ENCODE results near the gene TMEM19.

TMEM19 gene

GRCh38 chr12:71708658-71709057 lies 22.8 kb downstream of the TMEM19 start:
- no peaks in the 10 kb centered on the region for H3K4me1 Mint-ChIP-seq (ENCODE audit: low read depth)
- peaks cover 35% of the 10 kb centered on the region for H3K9me3 Mint-ChIP-seq
- H3K27ac Mint-ChIP-seq, result no peak overlapping the region
- intact Hi-C loops (cut with micrococcal nuclease), result no loop called here
- peaks cover 22% of the 10 kb centered on the region for H3K36me3 Mint-ChIP-seq (ENCODE audit: low read depth)
- no peak overlapping the region for H3K4me3 Mint-ChIP-seq
- H3K27me3 Mint-ChIP-seq, result no peaks in the 10 kb centered on the region

GRCh38 chr12:71710276-71711125 lies 24.6 kb downstream of the TMEM19 start:
- peaks cover 16% of the 10 kb centered on the region for H3K36me3 Mint-ChIP-seq (ENCODE audit: low read depth)
- peaks cover 52% of the 10 kb centered on the region for H3K9me3 Mint-ChIP-seq
- H3K4me1 Mint-ChIP-seq (ENCODE audit: low read depth), result no peaks in the 10 kb centered on the region
- intact Hi-C loops (cut with micrococcal nuclease), result no loop called here
- H3K27ac Mint-ChIP-seq, result no peak overlapping the region
- no peak overlapping the region for H3K4me3 Mint-ChIP-seq
- no peaks in the 10 kb centered on the region for H3K27me3 Mint-ChIP-seq

GRCh38 chr12:71718611-71719010 lies 32.7 kb downstream of the TMEM19 start:
- H3K4me1 Mint-ChIP-seq (ENCODE audit: low read depth), result no peaks in the 10 kb centered on the region
- no peak overlapping the region for H3K4me3 Mint-ChIP-seq
- intact Hi-C loops (cut with micrococcal nuclease), result no loop called here
- no peaks in the 10 kb centered on the region for H3K27me3 Mint-ChIP-seq
- H3K27ac Mint-ChIP-seq, result no peak overlapping the region
- peaks cover 26% of the 10 kb centered on the region for H3K9me3 Mint-ChIP-seq
- no peaks in the 10 kb centered on the region for H3K36me3 Mint-ChIP-seq (ENCODE audit: low read depth)

GRCh38 chr12:71719647-71720370 lies 33.9 kb downstream of the TMEM19 start:
- no peaks in the 10 kb centered on the region for H3K27me3 Mint-ChIP-seq
- no peaks in the 10 kb centered on the region for H3K4me1 Mint-ChIP-seq (ENCODE audit: low read depth)
- intact Hi-C loops (cut with micrococcal nuclease), result no loop called here
- no peaks in the 10 kb centered on the region for H3K36me3 Mint-ChIP-seq (ENCODE audit: low read depth)
- no peak overlapping the region for H3K27ac Mint-ChIP-seq
- H3K4me3 Mint-ChIP-seq, result no peak overlapping the region
- peaks cover 15% of the 10 kb centered on the region for H3K9me3 Mint-ChIP-seq

GRCh38 chr12:71721783-71722505 lies 36.1 kb downstream of the TMEM19 start:
- H3K27ac Mint-ChIP-seq, result no peak overlapping the region
- H3K4me3 Mint-ChIP-seq, result no peak overlapping the region
- H3K9me3 Mint-ChIP-seq, result no peaks in the 10 kb centered on the region
- H3K27me3 Mint-ChIP-seq, result no peaks in the 10 kb centered on the region
- no peaks in the 10 kb centered on the region for H3K36me3 Mint-ChIP-seq (ENCODE audit: low read depth)
- intact Hi-C loops (cut with micrococcal nuclease), result no loop called here
- H3K4me1 Mint-ChIP-seq (ENCODE audit: low read depth), result no peaks in the 10 kb centered on the region

DNA sequence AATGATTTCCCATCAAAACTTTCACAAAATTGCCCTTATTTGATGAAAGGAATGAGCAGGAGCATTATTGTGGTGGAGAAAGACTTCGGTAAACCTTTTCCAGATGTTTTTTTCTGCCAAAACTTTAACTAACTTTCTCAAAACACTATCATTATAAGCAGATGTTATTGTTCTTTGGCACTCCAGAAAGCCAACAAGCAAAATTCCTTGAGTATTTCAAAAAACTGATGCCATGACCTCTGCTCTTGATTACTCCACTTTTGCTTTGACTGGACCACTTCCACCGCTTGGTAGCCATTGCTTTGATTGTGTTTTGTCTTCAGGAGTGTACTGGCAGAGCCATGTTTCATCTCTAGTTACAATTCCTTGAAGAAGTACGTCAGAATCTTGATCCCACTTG lies 39.1 kb downstream of the TMEM19 start:
- no peaks in the 10 kb centered on the region for H3K27me3 Mint-ChIP-seq
- no peak overlapping the region for H3K27ac Mint-ChIP-seq
- no peaks in the 10 kb centered on the region for H3K4me1 Mint-ChIP-seq (ENCODE audit: low read depth)
- no peaks in the 10 kb centered on the region for H3K36me3 Mint-ChIP-seq (ENCODE audit: low read depth)
- H3K4me3 Mint-ChIP-seq, result no peak overlapping the region
- no peaks in the 10 kb centered on the region for H3K9me3 Mint-ChIP-seq
- intact Hi-C loops (cut with micrococcal nuclease), result no loop called here

DNA sequence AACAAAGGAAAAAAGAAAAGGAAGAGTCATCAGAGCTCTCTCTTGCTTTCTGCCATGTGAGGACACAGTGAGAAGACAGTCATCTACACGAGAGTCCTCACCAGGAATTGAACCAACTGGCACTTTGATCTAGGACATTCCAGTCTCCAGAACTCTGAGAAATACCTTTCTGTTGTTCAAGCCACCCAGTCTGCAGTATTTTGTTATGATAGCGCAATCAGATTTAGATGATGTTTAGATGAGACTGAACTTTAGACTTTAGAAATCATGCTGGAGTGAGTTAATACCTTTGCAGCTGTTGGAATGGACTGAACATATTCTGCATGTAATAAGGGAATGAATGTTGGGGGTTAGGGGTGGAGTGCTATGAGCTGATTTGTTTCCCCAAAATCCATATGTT lies 40.7 kb downstream of the TMEM19 start:
- Mint-ChIP-seq H3K27me3 (no peaks in the 10 kb centered on the region), H3K36me3 (ENCODE audit: low read depth) (no peaks in the 10 kb centered on the region), H3K27ac (no peak overlapping the region), H3K4me3 (no peak overlapping the region), H3K4me1 (ENCODE audit: low read depth) (no peaks in the 10 kb centered on the region), H3K9me3 (no peaks in the 10 kb centered on the region)
- intact Hi-C loops (cut with micrococcal nuclease), result no loop called here

DNA sequence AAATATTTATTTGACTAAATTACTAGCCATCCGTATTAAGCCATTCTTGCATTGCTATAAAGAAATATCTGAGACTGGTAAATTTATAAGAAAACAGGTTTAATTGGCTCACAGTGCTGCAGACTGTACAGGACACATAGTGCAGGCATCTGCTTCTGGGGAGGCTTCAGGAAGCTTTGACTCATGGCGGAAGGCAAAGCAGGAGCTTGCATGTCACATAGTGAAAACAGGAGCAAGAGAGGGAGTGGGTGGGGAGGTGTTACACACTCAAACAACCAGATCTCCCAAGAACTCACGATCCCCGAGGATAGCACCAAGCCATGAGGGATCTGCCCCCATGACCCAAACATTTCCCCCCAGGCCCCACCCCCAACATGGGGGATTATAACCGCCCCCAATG lies 42.1 kb downstream of the TMEM19 start:
- Mint-ChIP-seq H3K27ac (no peak overlapping the region), H3K36me3 (ENCODE audit: low read depth) (no peaks in the 10 kb centered on the region), H3K4me1 (ENCODE audit: low read depth) (no peaks in the 10 kb centered on the region), H3K9me3 (no peaks in the 10 kb centered on the region), H3K4me3 (no peak overlapping the region), H3K27me3 (no peaks in the 10 kb centered on the region)
- intact Hi-C loops (cut with micrococcal nuclease), result no loop called here

DNA sequence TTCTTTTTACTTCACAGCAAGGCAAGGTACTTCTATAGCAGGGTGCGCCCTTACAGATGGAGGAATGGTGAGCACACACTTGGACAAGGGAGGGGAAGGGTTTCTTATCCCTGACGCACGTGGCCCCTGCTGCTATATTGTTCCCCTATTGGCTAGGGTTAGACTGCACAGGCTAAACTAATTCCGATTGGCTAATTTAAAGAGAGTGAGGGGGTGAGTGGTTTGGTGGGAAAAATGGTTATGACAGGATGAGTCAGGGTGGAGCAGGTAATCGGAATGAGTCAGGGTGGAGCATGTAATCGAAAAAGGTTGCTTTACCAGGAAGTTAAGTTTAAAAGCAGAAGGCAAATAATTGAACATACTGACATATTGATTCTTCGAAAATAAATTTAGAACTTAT lies 45.1 kb downstream of the TMEM19 start:
- Mint-ChIP-seq H3K4me1 (ENCODE audit: low read depth) (no peaks in the 10 kb centered on the region), H3K27ac (no peak overlapping the region), H3K36me3 (ENCODE audit: low read depth) (no peaks in the 10 kb centered on the region), H3K9me3 (no peaks in the 10 kb centered on the region), H3K4me3 (no peak overlapping the region), H3K27me3 (no peaks in the 10 kb centered on the region)
- intact Hi-C loops (cut with micrococcal nuclease), result no loop called here

GRCh38 chr12:71731439-71732356 lies 45.8 kb downstream of the TMEM19 start:
- Mint-ChIP-seq H3K27ac (no peak overlapping the region), H3K27me3 (no peaks in the 10 kb centered on the region), H3K4me3 (no peak overlapping the region), H3K36me3 (ENCODE audit: low read depth) (no peaks in the 10 kb centered on the region), H3K9me3 (no peaks in the 10 kb centered on the region), H3K4me1 (ENCODE audit: low read depth) (no peaks in the 10 kb centered on the region)
- intact Hi-C loops (cut with micrococcal nuclease), result no loop called here

GRCh38 chr12:71732357-71732712 lies 46.5 kb downstream of the TMEM19 start:
- Mint-ChIP-seq H3K4me1 (ENCODE audit: low read depth) (no peaks in the 10 kb centered on the region), H3K36me3 (ENCODE audit: low read depth) (no peaks in the 10 kb centered on the region), H3K27ac (no peak overlapping the region), H3K27me3 (no peaks in the 10 kb centered on the region), H3K4me3 (no peak overlapping the region), H3K9me3 (no peaks in the 10 kb centered on the region)
- intact Hi-C loops (cut with micrococcal nuclease), result no loop called here

GRCh38 chr12:71737197-71737596 lies 51.3 kb downstream of the TMEM19 start:
- Mint-ChIP-seq H3K27ac (no peak overlapping the region), H3K36me3 (ENCODE audit: low read depth) (no peaks in the 10 kb centered on the region), H3K4me3 (no peak overlapping the region)

GRCh38 chr12:71742998-71743397 lies 57.1 kb downstream of the TMEM19 start:
- Mint-ChIP-seq H3K36me3 (ENCODE audit: low read depth) (no peaks in the 10 kb centered on the region), H3K4me1 (ENCODE audit: low read depth) (no peaks in the 10 kb centered on the region), H3K27ac (no peak overlapping the region), H3K27me3 (peaks cover 1% of the 10 kb centered on the region), H3K4me3 (no peak overlapping the region), H3K9me3 (no peaks in the 10 kb centered on the region)
- intact Hi-C loops (cut with micrococcal nuclease), result loop anchor here (10.0 kb wide), 1 partner anchor 1148 kb away; no protein-coding TSS in a partner anchor

More at GRCh38 chr12:71737197-71737596, 51.3 kb downstream of the TMEM19 start:
- Mint-ChIP-seq H3K9me3 (no peaks in the 10 kb centered on the region), H3K27me3 (no peaks in the 10 kb centered on the region), H3K4me1 (ENCODE audit: low read depth) (no peaks in the 10 kb centered on the region)
- intact Hi-C loops (cut with micrococcal nuclease), result no loop called here

Measured in dendritic cell treated with granulocyte-macrophage colony-stimulating factor and Interleukin-4, amounts not matched to agents 40 ng/mL and 50 ng/mL, for 4 days (primary cell).